Astrocyte (in vitro differentiated cells and primary cell): ENCODE data around the gene SH3BGRL. TPM values are rescaled to one million over a fixed set of nuclear protein-coding genes. Genes with fewer than 3 reads are reported as not detected.

Experiments
- DNase-seq: peaks from one replicate; pipeline ENCODE4 v3.0.0-alpha.2; 2010; ENCODE audit warnings: low read depth
- FAIRE-seq: peaks from 2 replicates; lab custom pipeline; 2011; peaks lifted over from hg19 to GRCh38; lab: Jason Lieb, UNC
- H2AFZ ChIP-seq: 2 replicates; pipeline ENCODE4 v1.6.0; 2012; ENCODE audit warnings: low read depth, low read length, inconsistent platforms
- H3K27ac ChIP-seq: 2 replicates; pipeline ENCODE4 v1.5.1; 2011; ENCODE audit warnings: low read depth, low read length, inconsistent platforms
- H3K27me3 ChIP-seq: 2 replicates; pipeline ENCODE4 v1.6.0; 2011; ENCODE audit warnings: low read length, inconsistent platforms; ENCODE audit not compliant: insufficient read depth
- H3K36me3 ChIP-seq: 2 replicates; pipeline ENCODE4 v1.5.1; 2011; ENCODE audit warnings: low read length, inconsistent platforms; ENCODE audit not compliant: insufficient read depth
- H3K4me1 ChIP-seq: 2 replicates; pipeline ENCODE4 v1.5.1; 2011; ENCODE audit warnings: low read length, inconsistent platforms; ENCODE audit not compliant: insufficient read depth
- H3K4me2 ChIP-seq: 2 replicates; pipeline ENCODE4 v1.6.0; 2012; ENCODE audit warnings: low read length, inconsistent platforms
- H3K4me3 ChIP-seq: 2 replicates; pipeline ENCODE4 v1.5.1; 2011; ENCODE audit warnings: low read depth, mild to moderate bottlenecking, low read length, inconsistent platforms; ENCODE audit not compliant: insufficient read depth
- H3K79me2 ChIP-seq: 2 replicates; pipeline ENCODE4 v1.6.0; 2012; ENCODE audit warnings: mild to moderate bottlenecking, low read length, inconsistent platforms; ENCODE audit not compliant: insufficient read depth
- H3K9ac ChIP-seq: 2 replicates; pipeline ENCODE4 v1.6.0; 2012; ENCODE audit warnings: mild to moderate bottlenecking, low read length, inconsistent platforms
- H3K9me3 ChIP-seq: 2 replicates; pipeline ENCODE4 v1.5.1; 2012; ENCODE audit warnings: low read depth, mild to moderate bottlenecking, low read length, inconsistent platforms; ENCODE audit not compliant: insufficient read depth
- H4K20me1 ChIP-seq: 2 replicates; pipeline ENCODE4 v1.6.0; 2012; ENCODE audit warnings: low read length, inconsistent platforms; ENCODE audit not compliant: insufficient read depth
- H3K27ac Mint-ChIP-seq: one replicate; pipeline ENCODE4 v1.8.0; 2021; ENCODE audit warnings: mild to moderate bottlenecking, mixed read lengths; ENCODE audit not compliant: unreplicated experiment
- H3K27me3 Mint-ChIP-seq: one replicate; pipeline ENCODE4 v1.8.0; 2021; ENCODE audit warnings: low read depth, mixed read lengths; ENCODE audit not compliant: unreplicated experiment
- H3K36me3 Mint-ChIP-seq: one replicate; pipeline ENCODE4 v1.8.0; 2021; ENCODE audit warnings: low read depth, mixed read lengths; ENCODE audit not compliant: unreplicated experiment
- H3K4me1 Mint-ChIP-seq: one replicate; pipeline ENCODE4 v1.8.0; 2021; ENCODE audit warnings: low read depth, mixed read lengths; ENCODE audit not compliant: unreplicated experiment
- H3K4me3 Mint-ChIP-seq: one replicate; pipeline ENCODE4 v1.8.0; 2021; ENCODE audit warnings: mild to moderate bottlenecking, moderate library complexity, mixed read lengths; ENCODE audit not compliant: unreplicated experiment
- H3K9me3 Mint-ChIP-seq: one replicate; pipeline ENCODE4 v1.8.0; 2021; ENCODE audit warnings: mild to moderate bottlenecking, mixed read lengths; ENCODE audit not compliant: unreplicated experiment
- EZH2 ChIP-seq: IDR thresholded peaks from 2 replicates; pipeline ENCODE4 v1.6.1; 2012; ENCODE audit warnings: mild to moderate bottlenecking, low read length, inconsistent platforms; ENCODE audit not compliant: insufficient read depth
- total RNA-seq: library from RNA; stranded (reverse); gene quantifications from 2 replicates; pipeline ENCODE4 v1.2.1, GENCODE V29; 2021
- TF ChIP-seq, protein P1 (sequence below): IDR thresholded peaks from 2 replicates; pipeline ENCODE4 v1.5.1; 2011; ENCODE audit warnings: low read depth, mild to moderate bottlenecking, inconsistent platforms, low read length, moderate library complexity; ENCODE audit not compliant: insufficient read depth

Gene SH3BGRL
- total RNA-seq, 1 donor from 2014 or later: 132 TPM

DNA sequence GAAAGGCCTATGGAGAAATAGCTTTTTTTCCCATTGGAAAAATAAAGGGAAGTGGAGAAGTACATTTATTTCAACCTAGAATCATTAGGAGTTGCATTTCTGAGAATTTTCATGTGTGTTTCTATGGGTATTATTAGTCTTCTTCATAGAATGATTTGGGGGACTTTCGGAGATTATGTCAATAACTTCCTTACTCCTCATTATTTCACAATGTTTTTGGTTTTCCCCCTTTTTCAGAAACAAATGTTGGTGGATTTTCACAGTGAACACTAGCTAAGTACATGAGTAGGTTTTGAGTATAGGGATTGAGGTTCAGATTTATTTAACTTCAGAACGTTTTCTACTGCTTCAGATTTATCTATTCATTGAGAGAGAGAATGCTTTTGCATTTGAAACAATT is 54.0 kb downstream of the SH3BGRL start:
- peaks cover 18% of the 10 kb centered on the region for H3K4me1 ChIP-seq
- H3K27me3 ChIP-seq: no peaks in the 10 kb centered on the region
- no peak overlapping the region for H3K27ac ChIP-seq
- H3K4me2 ChIP-seq: no peak overlapping the region
- Mint-ChIP-seq H3K4me3 (no peak overlapping the region), H3K27me3 (no peaks in the 10 kb centered on the region), H3K36me3 (no peaks in the 10 kb centered on the region), H3K9me3 (no peaks in the 10 kb centered on the region), H3K4me1 (peaks cover 18% of the 10 kb centered on the region), H3K27ac (no peak overlapping the region)
- no peaks in the 10 kb centered on the region for H4K20me1 ChIP-seq
- no peak overlapping the region for H3K9ac ChIP-seq
- no peak overlapping the region for H3K4me3 ChIP-seq
- FAIRE-seq (peak; percentile 92), DNase-seq (no peak)
- peaks cover 3% of the 10 kb centered on the region for H3K79me2 ChIP-seq
- no peak for TF ChIP-seq EZH2
- TF ChIP-seq, protein P1, sequence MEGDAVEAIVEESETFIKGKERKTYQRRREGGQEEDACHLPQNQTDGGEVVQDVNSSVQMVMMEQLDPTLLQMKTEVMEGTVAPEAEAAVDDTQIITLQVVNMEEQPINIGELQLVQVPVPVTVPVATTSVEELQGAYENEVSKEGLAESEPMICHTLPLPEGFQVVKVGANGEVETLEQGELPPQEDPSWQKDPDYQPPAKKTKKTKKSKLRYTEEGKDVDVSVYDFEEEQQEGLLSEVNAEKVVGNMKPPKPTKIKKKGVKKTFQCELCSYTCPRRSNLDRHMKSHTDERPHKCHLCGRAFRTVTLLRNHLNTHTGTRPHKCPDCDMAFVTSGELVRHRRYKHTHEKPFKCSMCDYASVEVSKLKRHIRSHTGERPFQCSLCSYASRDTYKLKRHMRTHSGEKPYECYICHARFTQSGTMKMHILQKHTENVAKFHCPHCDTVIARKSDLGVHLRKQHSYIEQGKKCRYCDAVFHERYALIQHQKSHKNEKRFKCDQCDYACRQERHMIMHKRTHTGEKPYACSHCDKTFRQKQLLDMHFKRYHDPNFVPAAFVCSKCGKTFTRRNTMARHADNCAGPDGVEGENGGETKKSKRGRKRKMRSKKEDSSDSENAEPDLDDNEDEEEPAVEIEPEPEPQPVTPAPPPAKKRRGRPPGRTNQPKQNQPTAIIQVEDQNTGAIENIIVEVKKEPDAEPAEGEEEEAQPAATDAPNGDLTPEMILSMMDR: no peak
- no peak overlapping the region for H2AFZ ChIP-seq
- H3K9me3 ChIP-seq: no peaks in the 10 kb centered on the region
- H3K36me3 ChIP-seq: no peaks in the 10 kb centered on the region

GRCh38 chrX:81257817-81258216 is 55.9 kb downstream of the SH3BGRL start:
- no peaks in the 10 kb centered on the region for H3K36me3 ChIP-seq
- H3K27me3 Mint-ChIP-seq: no peaks in the 10 kb centered on the region
- DNase-seq (no peak), FAIRE-seq (no peak)
- no peaks in the 10 kb centered on the region for H3K27me3 ChIP-seq
- H3K4me3 ChIP-seq: no peak overlapping the region
- no peaks in the 10 kb centered on the region for H3K9me3 Mint-ChIP-seq
- H3K4me1 ChIP-seq: peaks cover 34% of the 10 kb centered on the region
- no peaks in the 10 kb centered on the region for H3K9me3 ChIP-seq
- H2AFZ ChIP-seq: no peak overlapping the region
- no peak overlapping the region for H3K27ac ChIP-seq
- H3K79me2 ChIP-seq: peaks cover 3% of the 10 kb centered on the region
- H3K36me3 Mint-ChIP-seq: no peaks in the 10 kb centered on the region
- H3K4me3 Mint-ChIP-seq: no peak overlapping the region
- H3K4me2 ChIP-seq: no peak overlapping the region
- no peak overlapping the region for H3K27ac Mint-ChIP-seq
- peaks cover 30% of the 10 kb centered on the region for H3K4me1 Mint-ChIP-seq
- TF ChIP-seq, protein P1: no peak
- TF ChIP-seq EZH2: no peak
- no peak overlapping the region for H3K9ac ChIP-seq
- H4K20me1 ChIP-seq: no peaks in the 10 kb centered on the region

GRCh38 chrX:81259020-81259713 is 57.3 kb downstream of the SH3BGRL start:
- Histone ChIP-seq H3K27ac (peak overlapping the region; percentile 59), H3K36me3 (no peaks in the 10 kb centered on the region), H3K9ac (peak overlapping the region; percentile 32), H3K9me3 (no peaks in the 10 kb centered on the region), H3K4me3 (no peak overlapping the region), H2AFZ (no peak overlapping the region), H4K20me1 (no peaks in the 10 kb centered on the region), H3K79me2 (peaks cover 3% of the 10 kb centered on the region), H3K4me1 (peaks cover 34% of the 10 kb centered on the region), H3K27me3 (no peaks in the 10 kb centered on the region), H3K4me2 (peak overlapping the region; percentile 67)
- H3K27me3 Mint-ChIP-seq: no peaks in the 10 kb centered on the region
- peaks cover 43% of the 10 kb centered on the region for H3K4me1 Mint-ChIP-seq
- no peaks in the 10 kb centered on the region for H3K9me3 Mint-ChIP-seq
- TF ChIP-seq, protein P1: no peak
- no peak for TF ChIP-seq EZH2
- DNase-seq: peak; percentile 59
- no peaks in the 10 kb centered on the region for H3K36me3 Mint-ChIP-seq
- peak overlapping the region; percentile 95 for H3K27ac Mint-ChIP-seq
- FAIRE-seq: no peak
- H3K4me3 Mint-ChIP-seq: peak overlapping the region; percentile 1
